Measurements from ENCODE around the gene KIR2DL1. TPM values are rescaled to one million over a fixed set of nuclear protein-coding genes. Genes with fewer than 3 reads are reported as not detected.
"Not testable (repeated sequence)": the region's sequence is repeated elsewhere in the genome, so short reads cannot be mapped to it uniquely, and the experiment has no call there.

Gene KIR2DL1
- polyA plus RNA-seq, 4 donors, result not detected

DNA sequence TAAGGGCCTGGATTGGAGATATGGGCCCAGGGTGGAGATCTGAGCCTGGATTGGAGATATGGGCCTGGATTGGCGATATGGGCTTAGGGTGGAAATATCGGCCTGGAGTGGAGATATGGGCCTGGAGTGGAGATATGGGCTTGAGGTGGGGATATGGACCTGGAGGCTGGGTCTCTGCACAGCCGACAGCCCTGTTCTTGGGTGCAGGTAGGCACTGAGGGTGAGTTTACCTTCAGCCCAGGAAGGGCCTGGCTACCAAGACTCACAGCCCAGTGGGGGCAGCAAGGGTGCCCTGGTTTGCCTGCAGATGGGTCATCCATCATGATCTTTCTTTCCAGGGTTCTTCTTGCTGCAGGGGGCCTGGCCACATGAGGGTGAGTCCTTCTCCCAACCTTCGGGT, 918 bp downstream of the KIR2DL1 start:
- not testable (repeated sequence) for DNase-seq (ENCODE audit: low read depth in 4 of 4, low spot score in 2 of 4)

- DNase-seq (ENCODE audit: low read depth in 4 of 4, low spot score in 2 of 4), result not testable (repeated sequence)
These were observed 1.7 kb downstream of the KIR2DL1 start for GRCh38 chr19:54771018-54771960.

DNA sequence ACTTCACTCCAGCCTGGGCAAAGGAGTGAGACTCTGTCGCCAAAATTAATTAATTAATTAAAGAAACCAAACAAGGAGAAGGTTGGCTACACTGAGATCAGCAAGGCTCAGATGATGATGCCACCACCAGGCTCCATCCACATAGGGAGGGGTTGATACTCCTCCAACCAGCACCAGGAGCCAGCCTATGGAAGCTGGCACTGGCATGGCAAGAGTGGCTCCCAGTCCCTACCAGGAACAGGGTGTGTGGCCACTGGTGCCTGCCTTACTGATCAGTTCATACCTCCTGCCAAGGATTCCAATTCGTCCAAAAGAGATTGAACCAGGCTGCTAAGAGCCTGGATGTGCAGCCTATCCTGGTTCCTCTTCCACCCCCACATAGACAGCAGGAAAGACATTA, 3.1 kb downstream of the KIR2DL1 start:
- DNase-seq (ENCODE audit: low read depth in 4 of 4, low spot score in 2 of 4), result not testable (repeated sequence)

- DNase-seq (ENCODE audit: low read depth in 4 of 4, low spot score in 2 of 4), result not testable (repeated sequence)
These were observed 5.7 kb downstream of the KIR2DL1 start for GRCh38 chr19:54775095-54775815.

DNA sequence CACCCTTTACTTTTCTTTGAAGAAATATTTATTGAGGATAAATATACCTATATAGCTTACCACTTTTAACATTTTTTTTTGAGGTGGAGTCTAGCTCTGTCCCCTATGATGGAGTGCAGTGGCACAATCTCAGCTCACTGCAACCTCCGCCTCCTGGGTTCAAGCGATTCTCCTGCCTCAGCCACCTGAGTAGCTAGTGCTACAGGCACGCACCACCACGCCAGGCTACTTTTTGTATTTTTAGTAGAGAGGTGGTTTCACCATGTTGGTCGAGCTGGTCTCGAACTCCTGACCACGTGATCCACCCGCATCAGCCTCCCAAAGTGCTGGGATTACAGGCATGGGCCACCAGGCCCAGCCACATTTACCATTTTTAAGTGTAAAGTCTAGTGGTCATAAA, 6.2 kb downstream of the KIR2DL1 start:
- not testable (repeated sequence) for DNase-seq (ENCODE audit: low read depth in 4 of 4, low spot score in 2 of 4)

- DNase-seq (ENCODE audit: low read depth in 4 of 4, low spot score in 2 of 4), result not testable (repeated sequence)
These were observed 8.3 kb downstream of the KIR2DL1 start for GRCh38 chr19:54777851-54778250.

- DNase-seq (ENCODE audit: low read depth in 4 of 4, low spot score in 2 of 4), result not testable (repeated sequence)
These were observed 9.3 kb downstream of the KIR2DL1 start for GRCh38 chr19:54778896-54779295.

DNA sequence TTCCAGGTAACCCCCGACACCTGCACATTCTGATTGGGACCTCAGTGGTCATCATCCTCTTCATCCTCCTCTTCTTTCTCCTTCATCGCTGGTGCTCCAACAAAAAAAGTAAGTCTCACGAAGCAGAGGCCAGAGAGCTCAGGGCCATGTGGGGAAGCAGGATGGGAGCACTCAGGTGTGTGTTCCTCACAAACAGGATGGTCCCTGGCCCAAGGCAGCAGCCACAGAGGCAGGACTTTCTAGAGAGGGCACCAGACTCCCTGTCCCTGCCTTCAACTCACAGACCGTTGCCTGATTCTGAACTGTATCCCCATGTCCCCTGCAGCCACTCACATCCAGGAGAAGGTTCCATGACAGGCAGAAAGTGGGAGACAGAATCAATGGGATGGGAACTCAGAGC, 13.3 kb downstream of the KIR2DL1 start:
- not testable (repeated sequence) for DNase-seq (ENCODE audit: low read depth in 4 of 4, low spot score in 2 of 4)

- not testable (repeated sequence) for DNase-seq (ENCODE audit: low read depth in 4 of 4, low spot score in 2 of 4)
These were observed 16.6 kb downstream of the KIR2DL1 start for GRCh38 chr19:54786091-54786723.

DNA sequence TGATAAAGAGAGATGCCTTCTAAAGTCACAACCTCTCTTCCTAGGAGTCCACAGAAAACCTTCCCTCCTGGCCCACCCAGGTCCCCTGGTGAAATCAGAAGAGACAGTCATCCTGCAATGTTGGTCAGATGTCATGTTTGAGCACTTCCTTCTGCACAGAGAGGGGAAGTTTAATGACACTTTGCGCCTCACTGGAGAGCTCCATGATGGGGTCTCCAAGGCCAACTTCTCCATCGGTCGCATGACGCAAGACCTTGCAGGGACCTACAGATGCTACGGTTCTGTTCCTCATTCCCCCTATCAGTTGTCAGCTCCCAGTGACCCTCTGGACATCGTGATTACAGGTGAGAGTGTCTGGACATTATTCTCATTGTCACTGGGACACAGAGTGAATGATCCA, 18.6 kb downstream of the KIR2DL1 start:
- DNase-seq (ENCODE audit: low read depth in 4 of 4, low spot score in 2 of 4), result not testable (repeated sequence)

DNA sequence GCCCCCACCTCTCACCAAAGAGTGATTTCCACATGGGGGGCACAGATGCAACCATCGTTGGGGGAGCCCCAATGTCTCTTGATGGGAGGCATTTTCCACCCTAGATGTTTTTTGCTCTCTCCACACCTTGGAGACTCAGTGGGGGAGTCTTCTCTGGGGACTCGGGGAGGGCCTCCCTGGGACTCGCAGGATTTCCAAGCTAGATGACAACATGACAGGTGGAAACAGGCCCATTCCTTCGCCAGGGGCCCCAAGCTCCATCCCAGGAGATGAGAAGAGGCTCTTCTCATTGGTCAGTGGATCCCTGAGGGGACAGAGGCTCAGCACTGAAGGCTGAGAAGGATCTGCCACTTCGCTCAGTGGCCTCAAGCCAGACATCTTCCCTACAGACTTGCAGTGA, 21.1 kb downstream of the KIR2DL1 start:
- DNase-seq (ENCODE audit: low read depth in 4 of 4, low spot score in 2 of 4), result no peak

- DNase-seq (ENCODE audit: low read depth in 4 of 4, low spot score in 2 of 4), result no peak
These were observed 21.9 kb downstream of the KIR2DL1 start for GRCh38 chr19:54791476-54791875.

DNA sequence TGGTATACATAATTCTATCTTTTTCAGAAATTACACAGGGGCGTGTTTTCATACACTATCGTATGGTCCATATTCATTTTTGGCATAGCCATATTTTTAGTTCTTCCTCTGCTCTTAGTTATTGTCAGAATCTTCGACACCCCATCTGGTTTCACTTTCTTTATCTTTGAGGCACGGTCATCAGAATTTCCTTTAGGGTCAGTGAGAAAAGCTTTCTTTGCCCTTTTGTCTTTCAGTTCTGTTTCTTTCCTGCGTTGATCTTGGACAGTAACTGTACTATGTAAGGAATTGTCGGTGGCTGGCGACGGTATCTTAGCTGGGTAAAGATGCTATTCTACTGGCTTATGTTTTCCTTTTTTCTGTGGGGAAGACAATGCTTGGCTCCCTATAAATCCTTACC, 23.2 kb downstream of the KIR2DL1 start:
- DNase-seq (ENCODE audit: low read depth in 4 of 4, low spot score in 2 of 4), result no peak

- no peak for DNase-seq (ENCODE audit: low read depth in 4 of 4, low spot score in 2 of 4)
These were observed 26.2 kb downstream of the KIR2DL1 start for GRCh38 chr19:54795758-54796157.

DNA sequence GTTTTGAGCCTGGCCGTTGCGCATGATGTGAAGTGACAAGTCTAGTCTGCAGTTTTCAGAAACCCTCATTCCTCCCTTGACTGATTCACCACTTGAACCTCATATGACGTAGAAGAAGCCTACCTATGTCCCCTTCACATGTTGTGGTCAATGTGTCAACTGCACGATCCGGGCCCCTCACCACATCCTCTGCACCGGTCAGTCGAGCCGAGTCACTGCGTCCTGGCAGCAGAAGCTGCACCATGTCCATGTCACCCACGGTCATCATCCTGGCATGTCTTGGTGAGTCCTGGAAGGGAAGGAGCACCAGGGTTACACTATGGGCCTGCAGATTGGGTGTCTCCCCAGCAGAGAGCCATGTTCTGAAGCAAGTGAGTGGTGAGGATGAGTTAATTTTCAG, 33.8 kb downstream of the KIR2DL1 start, which contains the start of gene KIR2DL4:
Gene KIR2DL4 (plus strand): TSS at position 201 of the 400 bp plus-strand sequence. CDS start 42 bp downstream, at position 243.
- DNase-seq (ENCODE audit: low read depth in 4 of 4, low spot score in 2 of 4), result no peak

DNA sequence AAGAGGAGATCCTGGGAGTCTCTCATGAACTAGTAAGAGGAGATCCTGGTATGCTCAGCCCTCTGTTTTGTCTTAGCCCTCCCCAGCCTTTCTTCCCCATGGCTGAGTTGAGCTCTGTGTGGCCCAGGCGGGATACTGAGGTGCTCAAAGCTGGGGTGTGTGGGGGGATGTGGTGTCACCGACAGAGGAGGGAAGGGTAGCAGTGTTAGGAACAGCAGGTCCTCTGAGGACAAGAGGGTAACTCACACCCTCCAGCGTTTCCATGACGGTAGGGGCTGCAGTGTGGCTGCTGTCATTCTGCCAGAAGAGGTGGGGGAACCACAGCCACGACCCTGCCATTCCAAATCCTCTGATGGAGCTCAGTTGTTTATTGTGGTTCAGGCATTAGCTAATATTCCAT, 34.5 kb downstream of the KIR2DL1 start:
- no peak for DNase-seq (ENCODE audit: low read depth in 4 of 4, low spot score in 2 of 4)

GRCh38 chr19:54804571-54804970, 35.0 kb downstream of the KIR2DL1 start:
- no peak for DNase-seq (ENCODE audit: low read depth in 4 of 4, low spot score in 2 of 4)

- no peak for DNase-seq (ENCODE audit: low read depth in 4 of 4, low spot score in 2 of 4)
These were observed 36.3 kb downstream of the KIR2DL1 start for GRCh38 chr19:54805665-54806515.

DNA sequence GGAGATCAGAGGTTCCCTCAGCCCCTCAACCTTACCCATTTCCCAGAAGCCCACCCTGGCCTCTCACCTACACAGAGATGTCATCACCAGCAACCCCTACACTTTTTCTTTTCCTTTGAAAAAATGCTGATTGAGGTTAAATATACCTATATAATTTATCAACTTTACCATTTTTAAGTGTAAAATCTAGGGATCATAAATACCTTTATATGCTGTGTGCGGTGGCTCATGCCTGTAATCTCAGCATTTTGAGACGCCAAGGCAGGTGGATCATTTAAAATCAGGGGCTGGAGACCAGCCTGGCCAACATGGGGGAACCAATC, 36.9 kb downstream of the KIR2DL1 start:
- no peak for DNase-seq (ENCODE audit: low read depth in 4 of 4, low spot score in 2 of 4)

GRCh38 chr19:54814571-54814970, 45.0 kb downstream of the KIR2DL1 start:
- not testable (repeated sequence) for DNase-seq (ENCODE audit: low read depth in 4 of 4, low spot score in 2 of 4)
